ENCODE results near the gene CFAP65. TPM values are rescaled to one million over a fixed set of nuclear protein-coding genes. Genes with fewer than 3 reads are reported as not detected.

CFAP65 gene
- total and polyA plus RNA-seq, 2 of the 13 experiments (the other 11 are each of a cell fraction or from before 2014, with no cell fraction given): 0.05 TPM; not detected in 1

DNA sequence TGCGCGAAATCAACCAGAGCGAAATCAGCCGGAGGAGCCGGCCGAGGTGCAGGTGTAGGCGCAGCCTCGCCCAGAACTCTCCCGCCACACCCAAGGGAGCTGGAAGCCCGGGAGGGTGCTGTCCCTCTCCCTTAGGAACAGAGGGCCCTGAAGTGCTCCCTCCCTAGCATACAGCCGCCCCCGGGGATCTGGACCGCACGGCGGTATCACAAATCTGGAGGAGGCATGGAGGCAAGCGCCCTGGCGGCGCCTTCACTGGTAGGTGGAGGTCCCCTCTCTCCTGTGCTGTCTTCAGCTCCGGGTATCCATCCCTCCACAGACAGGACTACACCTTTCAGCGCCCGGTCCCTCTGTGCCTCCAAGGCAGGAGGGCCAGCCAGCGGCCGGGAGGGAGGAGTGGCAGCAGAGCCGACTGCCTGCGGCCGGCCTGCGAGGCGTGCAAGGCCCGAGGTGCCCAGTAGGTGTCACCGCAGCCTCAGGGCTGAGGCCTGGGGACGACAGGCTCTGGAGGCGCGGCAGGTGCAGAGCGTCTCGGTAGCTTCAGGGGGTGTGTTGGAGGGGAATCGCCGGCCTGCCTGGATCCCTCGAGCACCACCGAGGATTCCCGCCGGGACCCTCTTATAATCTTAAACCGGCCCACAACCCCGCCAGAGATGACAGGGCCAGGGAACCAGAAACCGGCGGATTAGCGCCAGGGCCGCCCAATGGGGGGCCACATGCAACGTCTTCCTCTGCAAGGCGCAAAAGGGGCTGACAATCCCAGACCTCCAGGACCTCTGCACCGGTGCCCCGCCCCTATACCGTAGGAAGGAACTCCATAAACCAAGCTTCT lies 16.6 kb upstream of the CFAP65 start (continued):
- TF ChIP-seq, protein P1, sequence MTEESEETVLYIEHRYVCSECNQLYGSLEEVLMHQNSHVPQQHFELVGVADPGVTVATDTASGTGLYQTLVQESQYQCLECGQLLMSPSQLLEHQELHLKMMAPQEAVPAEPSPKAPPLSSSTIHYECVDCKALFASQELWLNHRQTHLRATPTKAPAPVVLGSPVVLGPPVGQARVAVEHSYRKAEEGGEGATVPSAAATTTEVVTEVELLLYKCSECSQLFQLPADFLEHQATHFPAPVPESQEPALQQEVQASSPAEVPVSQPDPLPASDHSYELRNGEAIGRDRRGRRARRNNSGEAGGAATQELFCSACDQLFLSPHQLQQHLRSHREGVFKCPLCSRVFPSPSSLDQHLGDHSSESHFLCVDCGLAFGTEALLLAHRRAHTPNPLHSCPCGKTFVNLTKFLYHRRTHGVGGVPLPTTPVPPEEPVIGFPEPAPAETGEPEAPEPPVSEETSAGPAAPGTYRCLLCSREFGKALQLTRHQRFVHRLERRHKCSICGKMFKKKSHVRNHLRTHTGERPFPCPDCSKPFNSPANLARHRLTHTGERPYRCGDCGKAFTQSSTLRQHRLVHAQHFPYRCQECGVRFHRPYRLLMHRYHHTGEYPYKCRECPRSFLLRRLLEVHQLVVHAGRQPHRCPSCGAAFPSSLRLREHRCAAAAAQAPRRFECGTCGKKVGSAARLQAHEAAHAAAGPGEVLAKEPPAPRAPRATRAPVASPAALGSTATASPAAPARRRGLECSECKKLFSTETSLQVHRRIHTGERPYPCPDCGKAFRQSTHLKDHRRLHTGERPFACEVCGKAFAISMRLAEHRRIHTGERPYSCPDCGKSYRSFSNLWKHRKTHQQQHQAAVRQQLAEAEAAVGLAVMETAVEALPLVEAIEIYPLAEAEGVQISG (CRISPR knock-in tag; IDR thresholded peaks at IDR 0.05): peak; percentile 67; the same call in 1 of the 2 replicates
- TF ChIP-seq GZF1 (CRISPR knock-in tag; IDR thresholded peaks at IDR 0.05): no peak
- TF ChIP-seq TRIM22 (IDR thresholded peaks at IDR 0.05): no peak
- no peak for TF ChIP-seq ATF6 (CRISPR knock-in tag; conservative IDR thresholded peaks at IDR 0.05)
- no peak for TF ChIP-seq ZNF639 (CRISPR knock-in tag; conservative IDR thresholded peaks at IDR 0.05)
- no peak for TF ChIP-seq ZNF512B (CRISPR knock-in tag; IDR thresholded peaks at IDR 0.05; ENCODE audit: borderline replicate concordance)
- peak; percentile 86 for TF ChIP-seq XRCC5 (optimal IDR thresholded peaks at IDR 0.05; ENCODE audit: low read length)
- no peak; the same call in 1 of the 2 replicates for TF ChIP-seq ZBTB42 (CRISPR knock-in tag; IDR thresholded peaks at IDR 0.05)
- TF ChIP-seq ZNF24 (IDR thresholded peaks at IDR 0.05): no peak
- no peak for TF ChIP-seq LCORL (IDR thresholded peaks at IDR 0.05)
- 0 out of 2 replicates have a peak, but pooled peaks have one; percentile 47 for TF ChIP-seq LCORL (CRISPR knock-in tag; IDR thresholded peaks at IDR 0.05)
- no peak for TF ChIP-seq ZNF441 (CRISPR knock-in tag; IDR thresholded peaks at IDR 0.05; ENCODE audit: borderline replicate concordance)
- TF ChIP-seq ZNF280B (CRISPR knock-in tag; IDR thresholded peaks at IDR 0.05; ENCODE audit: borderline replicate concordance): peak; percentile 85
- TF ChIP-seq ZNF335 (CRISPR knock-in tag; IDR thresholded peaks at IDR 0.05): no peak
- no peak for TF ChIP-seq ZNF749 (CRISPR knock-in tag; IDR thresholded peaks at IDR 0.05; ENCODE audit: borderline replicate concordance)

Data from HepG2 (cell line).